HCT116 (cell line): ENCODE results near the gene RBM26. TPM values are rescaled to one million over a fixed set of nuclear protein-coding genes. Genes with fewer than 3 reads are reported as not detected.

Source experiments
- ATAC-seq: fragments of 200-7000 bp; cut with Tn5 transposase; 2 replicates; pipeline ENCODE4 v1.9.1; 2020; ENCODE audit warnings: mild to moderate bottlenecking, moderate library complexity
- BruUV-seq: library from RNA; stranded (reverse); fragments of 400-500 nt; replicated peaks from 2 replicates; lab custom pipeline; 2021; lab: Mats Ljungman, UMichigan
- CTCF ChIA-PET: fragments of 300-600 bp; sonication (Branson Sonifier 250); formaldehyde crosslinking; loops from one replicate; lab custom pipeline; 2021; ENCODE audit warnings: antibody characterized with exemption; lab: Charles Lee
- POLR2A ChIA-PET: fragments of 300-600, 350-600 bp; sonication (Branson Sonifier 250); formaldehyde crosslinking; loops from one replicate; lab custom pipeline; 2021; ENCODE audit warnings: antibody characterized with exemption; lab: Charles Lee
- RAD21 ChIA-PET, 2 experiments: fragments of 300-600 bp; sonication (Branson Sonifier 250); formaldehyde crosslinking; loops; one replicate each; lab custom pipeline; 2023; ENCODE audit warnings: low total read pairs in 2 of 2; ENCODE audit not compliant: uncharacterized antibody in 2 of 2, unreplicated experiment in 2 of 2, low non-redundant PET in 1 of 2; lab: Charles Lee
- DNase-seq: peaks from one replicate; pipeline ENCODE4 v3.0.0-alpha.2; 2010; ENCODE audit warnings: low read depth, low spot score
- H2AFZ ChIP-seq: fragments of 200-600 bp; shearing (Covaris generic), sonication (generic); 2 replicates; pipeline ENCODE4 v1.6.1; 2017; ENCODE audit warnings: low read depth, mixed run types, mixed read lengths, antibody characterized with exemption, low read length; ENCODE audit not compliant: poor library complexity, severe bottlenecking
- H3K27ac ChIP-seq: 2 replicates; pipeline ENCODE4 v1.5.1; 2012; ENCODE audit warnings: low read depth, low read length
- H3K27me3 ChIP-seq: fragments of 200-600 bp; sonication (generic); 2 replicates; pipeline ENCODE4 v1.6.1; 2016; ENCODE audit warnings: mixed run types, low read length, mixed read lengths; ENCODE audit not compliant: insufficient read depth
- H3K36me3 ChIP-seq, 2 experiments: fragments of 200-500 bp in 1 of 2; fragments of 200-600 bp in 1 of 2; sonication (Bioruptor generic) in 1 of 2; sonication (generic) in 1 of 2; 2 replicates each; pipeline versions ENCODE4 v1.5.1 to v1.6.1; 2014 to 2016; ENCODE audit warnings: low read length in 2 of 2, inconsistent platforms in 1 of 2, mixed read lengths in 1 of 2, mixed run types in 1 of 2; ENCODE audit not compliant: insufficient read depth in 2 of 2, control insufficient read depth in 1 of 2
- H3K4me1 ChIP-seq, 2 experiments: fragments of 200-600 bp in 1 of 2; sonication (generic) in 1 of 2; 2 replicates each; pipeline versions ENCODE4 v1.5.1 to v1.6.1; 2012 to 2017; ENCODE audit warnings: low read length in 2 of 2, inconsistent platforms in 1 of 2, mild to moderate bottlenecking in 1 of 2, mixed read lengths in 1 of 2, mixed run types in 1 of 2, moderate library complexity in 1 of 2; ENCODE audit not compliant: insufficient read depth in 2 of 2, control insufficient read depth in 1 of 2
- H3K4me2 ChIP-seq: fragments of 200-600 bp; sonication (generic); 2 replicates; pipeline ENCODE4 v1.6.1; 2017; ENCODE audit warnings: mixed run types, low read length, mixed read lengths
- H3K4me3 ChIP-seq, 2 experiments: fragments of 200-600 bp in 1 of 2; sonication (generic) in 1 of 2; replicated peaks in 1 of 2; 2 replicates each; pipeline ENCODE4 v1.5.1; 2011 to 2016; ENCODE audit warnings: low read length in 2 of 2, control low read depth in 1 of 2, low read depth in 1 of 2, mild to moderate bottlenecking in 1 of 2, mixed read lengths in 1 of 2, mixed run types in 1 of 2
- H3K79me2 ChIP-seq: fragments of 200-600 bp; sonication (generic); 2 replicates; pipeline ENCODE4 v1.6.1; 2017; ENCODE audit warnings: mild to moderate bottlenecking, mixed run types, low read length, moderate library complexity, mixed read lengths; ENCODE audit not compliant: insufficient read depth
- H3K9ac ChIP-seq: fragments of 200-600 bp; sonication (generic); 2 replicates; pipeline ENCODE4 v1.6.1; 2016; ENCODE audit warnings: low read length, mixed read lengths
- H3K9me2 ChIP-seq: fragments of 200-600 bp; sonication (generic), shearing (Covaris generic); 2 replicates; pipeline ENCODE4 v1.6.1; 2017; ENCODE audit warnings: mixed run types, mild to moderate bottlenecking, moderate library complexity; ENCODE audit not compliant: insufficient read depth
- H3K9me3 ChIP-seq, 2 experiments: fragments of 200-500 bp in 1 of 2; fragments of 200-600 bp in 1 of 2; sonication (Bioruptor generic) in 1 of 2; sonication (generic) in 1 of 2; 2 replicates each; pipeline ENCODE4 v1.6.1; 2014 to 2017; ENCODE audit warnings: low read length in 2 of 2, mixed read lengths in 2 of 2, inconsistent platforms in 1 of 2, low read depth in 1 of 2, mild to moderate bottlenecking in 1 of 2, mixed run types in 1 of 2, moderate library complexity in 1 of 2; ENCODE audit not compliant: control insufficient read depth in 1 of 2, insufficient read depth in 1 of 2
- H4K20me1 ChIP-seq: fragments of 200-600 bp; sonication (generic), shearing (Covaris generic); 2 replicates; pipeline ENCODE4 v1.6.1; 2017; ENCODE audit warnings: mixed run types, mild to moderate bottlenecking, moderate library complexity; ENCODE audit not compliant: insufficient read depth
- ATF3 ChIP-seq: IDR thresholded peaks from 2 replicates; pipeline ENCODE4 v1.6.1; 2012
- CEBPB ChIP-seq: IDR thresholded peaks from 2 replicates; pipeline ENCODE4 v1.6.1; 2012; ENCODE audit warnings: low read depth
- EGR1 ChIP-seq: IDR thresholded peaks from 2 replicates; pipeline ENCODE4 v1.6.1; 2012; ENCODE audit warnings: low read depth
- ELF1 ChIP-seq: IDR thresholded peaks from 2 replicates; pipeline ENCODE4 v1.6.1; 2012; ENCODE audit warnings: low read depth, borderline replicate concordance
- FOSL1 ChIP-seq: IDR thresholded peaks from 2 replicates; pipeline ENCODE4 v1.6.1; 2012; ENCODE audit warnings: low read depth
- MAX ChIP-seq: IDR thresholded peaks from 2 replicates; pipeline ENCODE4 v1.6.1; 2012
- POLR2A ChIP-seq: IDR thresholded peaks from 2 replicates; pipeline ENCODE4 v1.7.0; 2011; ENCODE audit warnings: borderline replicate concordance; ENCODE audit not compliant: insufficient read depth, insufficient read length; ENCODE audit errors: extremely low read depth
- POLR2AphosphoS5 ChIP-seq: IDR thresholded peaks from 2 replicates; pipeline ENCODE4 v1.6.1; 2011; ENCODE audit warnings: mild to moderate bottlenecking, low read depth, low read length, moderate library complexity
- SIN3A ChIP-seq: IDR thresholded peaks from 2 replicates; pipeline ENCODE4 v1.6.1; 2012; ENCODE audit warnings: low read depth
- SRF ChIP-seq: IDR thresholded peaks from 2 replicates; pipeline ENCODE4 v1.6.1; 2012; ENCODE audit warnings: low read depth
- YY1 ChIP-seq: IDR thresholded peaks from 2 replicates; pipeline ENCODE4 v1.6.1; 2011; ENCODE audit warnings: low read length, low read depth, moderate library complexity, mild to moderate bottlenecking; ENCODE audit not compliant: insufficient replicate concordance; ENCODE audit errors: extremely low read depth
- ZFX ChIP-seq: fragments of 450-650 bp; IDR thresholded peaks from 2 replicates; pipeline ENCODE4 v1.6.1; 2017
- ZNF274 ChIP-seq: fragments of 200-500 bp; sonication (Bioruptor generic); IDR thresholded peaks from 2 replicates; pipeline ENCODE4 v1.6.1; 2014; ENCODE audit warnings: mild to moderate bottlenecking, low read depth, low read length, inconsistent platforms
- intact Hi-C: fragments of 100-400 bp; cut with micrococcal nuclease; formaldehyde crosslinking; loops from 2 replicates; pipeline ENCODE4 v1.10.0; 2022
- total RNA-seq: library from RNA; stranded (reverse); gene quantifications from one replicate; pipeline ENCODE4 v1.2.1, GENCODE V29; 2021; ENCODE audit not compliant: unreplicated experiment
- TF ChIP-seq, protein P1 (sequence below): IDR thresholded peaks from 2 replicates; pipeline ENCODE4 v1.6.1; 2012; ENCODE audit warnings: low read depth
- TF ChIP-seq, protein P2 (sequence below), 3 experiments: fragments of 200-600 bp in 1 of 3; sonication (generic) in 1 of 3; IDR thresholded peaks in 2 of 3; conservative IDR thresholded peaks in 1 of 3; 2 replicates each; pipeline ENCODE4 v1.5.1; 2012 to 2017; ENCODE audit warnings: low read depth in 2 of 3, low read length in 2 of 3, antibody characterized with exemption in 1 of 3, borderline replicate concordance in 1 of 3, control low read depth in 1 of 3, mild to moderate bottlenecking in 1 of 3, mixed read lengths in 1 of 3, mixed run types in 1 of 3, moderate library complexity in 1 of 3; ENCODE audit not compliant: insufficient read depth in 1 of 3

Gene RBM26
- total RNA-seq, 1 experiment from 2014 or later = 52.5 TPM

GRCh38 chr13:79271616-79272015, 134.4 kb downstream of the RBM26 start:
- 0 out of 2 replicates have a peak, but pooled peaks cover 5% of the 10 kb centered on the region for H3K27me3 ChIP-seq
- H3K4me2 ChIP-seq = no peak overlapping the region
- H3K9me3 ChIP-seq = no peaks in the 10 kb centered on the region
- H3K4me3 ChIP-seq = no peak overlapping the region
- no peak for DNase-seq
- H4K20me1 ChIP-seq = no peaks in the 10 kb centered on the region
- ChIA-PET CTCF (no interaction called here), RAD21 (no interaction called here), POLR2A (no interaction called here)
- intact Hi-C loops = no loop called here
- TF ChIP-seq POLR2A = no peak
- TF ChIP-seq MAX = no peak
- TF ChIP-seq, protein P1, sequence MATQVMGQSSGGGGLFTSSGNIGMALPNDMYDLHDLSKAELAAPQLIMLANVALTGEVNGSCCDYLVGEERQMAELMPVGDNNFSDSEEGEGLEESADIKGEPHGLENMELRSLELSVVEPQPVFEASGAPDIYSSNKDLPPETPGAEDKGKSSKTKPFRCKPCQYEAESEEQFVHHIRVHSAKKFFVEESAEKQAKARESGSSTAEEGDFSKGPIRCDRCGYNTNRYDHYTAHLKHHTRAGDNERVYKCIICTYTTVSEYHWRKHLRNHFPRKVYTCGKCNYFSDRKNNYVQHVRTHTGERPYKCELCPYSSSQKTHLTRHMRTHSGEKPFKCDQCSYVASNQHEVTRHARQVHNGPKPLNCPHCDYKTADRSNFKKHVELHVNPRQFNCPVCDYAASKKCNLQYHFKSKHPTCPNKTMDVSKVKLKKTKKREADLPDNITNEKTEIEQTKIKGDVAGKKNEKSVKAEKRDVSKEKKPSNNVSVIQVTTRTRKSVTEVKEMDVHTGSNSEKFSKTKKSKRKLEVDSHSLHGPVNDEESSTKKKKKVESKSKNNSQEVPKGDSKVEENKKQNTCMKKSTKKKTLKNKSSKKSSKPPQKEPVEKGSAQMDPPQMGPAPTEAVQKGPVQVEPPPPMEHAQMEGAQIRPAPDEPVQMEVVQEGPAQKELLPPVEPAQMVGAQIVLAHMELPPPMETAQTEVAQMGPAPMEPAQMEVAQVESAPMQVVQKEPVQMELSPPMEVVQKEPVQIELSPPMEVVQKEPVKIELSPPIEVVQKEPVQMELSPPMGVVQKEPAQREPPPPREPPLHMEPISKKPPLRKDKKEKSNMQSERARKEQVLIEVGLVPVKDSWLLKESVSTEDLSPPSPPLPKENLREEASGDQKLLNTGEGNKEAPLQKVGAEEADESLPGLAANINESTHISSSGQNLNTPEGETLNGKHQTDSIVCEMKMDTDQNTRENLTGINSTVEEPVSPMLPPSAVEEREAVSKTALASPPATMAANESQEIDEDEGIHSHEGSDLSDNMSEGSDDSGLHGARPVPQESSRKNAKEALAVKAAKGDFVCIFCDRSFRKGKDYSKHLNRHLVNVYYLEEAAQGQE = no peak
- TF ChIP-seq CEBPB = no peak
- no peak for TF ChIP-seq SIN3A
- TF ChIP-seq YY1 = no peak
- no peak for TF ChIP-seq ATF3
- TF ChIP-seq EGR1 = no peak
- TF ChIP-seq ZFX = no peak
- no peak for TF ChIP-seq FOSL1
- TF ChIP-seq ELF1 = no peak
- TF ChIP-seq, protein P2, sequence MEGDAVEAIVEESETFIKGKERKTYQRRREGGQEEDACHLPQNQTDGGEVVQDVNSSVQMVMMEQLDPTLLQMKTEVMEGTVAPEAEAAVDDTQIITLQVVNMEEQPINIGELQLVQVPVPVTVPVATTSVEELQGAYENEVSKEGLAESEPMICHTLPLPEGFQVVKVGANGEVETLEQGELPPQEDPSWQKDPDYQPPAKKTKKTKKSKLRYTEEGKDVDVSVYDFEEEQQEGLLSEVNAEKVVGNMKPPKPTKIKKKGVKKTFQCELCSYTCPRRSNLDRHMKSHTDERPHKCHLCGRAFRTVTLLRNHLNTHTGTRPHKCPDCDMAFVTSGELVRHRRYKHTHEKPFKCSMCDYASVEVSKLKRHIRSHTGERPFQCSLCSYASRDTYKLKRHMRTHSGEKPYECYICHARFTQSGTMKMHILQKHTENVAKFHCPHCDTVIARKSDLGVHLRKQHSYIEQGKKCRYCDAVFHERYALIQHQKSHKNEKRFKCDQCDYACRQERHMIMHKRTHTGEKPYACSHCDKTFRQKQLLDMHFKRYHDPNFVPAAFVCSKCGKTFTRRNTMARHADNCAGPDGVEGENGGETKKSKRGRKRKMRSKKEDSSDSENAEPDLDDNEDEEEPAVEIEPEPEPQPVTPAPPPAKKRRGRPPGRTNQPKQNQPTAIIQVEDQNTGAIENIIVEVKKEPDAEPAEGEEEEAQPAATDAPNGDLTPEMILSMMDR (IDR thresholded peaks at IDR 0.05 in 2 of 3, conservative IDR thresholded peaks at IDR 0.05 in 1 of 3; ENCODE audit: borderline replicate concordance in 1 of 3, insufficient read depth in 1 of 3, low read depth in 2 of 3, low read length in 2 of 3) = no peak
- TF ChIP-seq SRF = no peak
- TF ChIP-seq ZNF274 = no peak
- no peak for TF ChIP-seq POLR2AphosphoS5
- H3K4me1 ChIP-seq = no peaks in the 10 kb centered on the region
- H3K27ac ChIP-seq = no peak overlapping the region
- H2AFZ ChIP-seq = no peak overlapping the region
- no peak for ATAC-seq
- H3K9ac ChIP-seq = no peak overlapping the region
- no peaks in the 10 kb centered on the region for H3K36me3 ChIP-seq
- no peaks in the 10 kb centered on the region; the same call in 1 of the 2 replicates for H3K9me2 ChIP-seq
- H3K79me2 ChIP-seq = no peaks in the 10 kb centered on the region
- no TSS peak for BruUV-seq
